ENCODE results near the gene HTR4. TPM values are rescaled to one million over a fixed set of nuclear protein-coding genes. Genes with fewer than 3 reads are reported as not detected.

Gene HTR4
- total and polyA plus RNA-seq, 2 donors (not counting 1 experiment from before 2014, with no cell fraction given), result not detected

GRCh38 chr5:148569948-148570347, 84.4 kb downstream of the HTR4 start:
- Histone ChIP-seq H3K79me2 (ENCODE audit: control insufficient read depth, insufficient read depth, low read length) (no peaks in the 10 kb centered on the region), H3K4me1 (ENCODE audit: control insufficient read depth, extremely low read depth, insufficient read depth, low read length) (no peaks in the 10 kb centered on the region), H3K9me3 (ENCODE audit: control insufficient read depth, insufficient read depth, low read depth, low read length) (no peaks in the 10 kb centered on the region), H4K20me1 (ENCODE audit: control insufficient read depth, extremely low read depth, insufficient read depth, low read length) (no peaks in the 10 kb centered on the region), H3K36me3 (ENCODE audit: control insufficient read depth, insufficient read depth, low read length) (no peaks in the 10 kb centered on the region), H3K27me3 (ENCODE audit: control insufficient read depth, insufficient read depth, low read length) (no peaks in the 10 kb centered on the region), H2AFZ (ENCODE audit: low read length) (no peak overlapping the region), H3K9ac (ENCODE audit: insufficient read depth, low read length) (no peak overlapping the region), H3K4me2 (ENCODE audit: extremely low read depth, insufficient read depth, low read length) (no peak overlapping the region), H3K27ac (ENCODE audit: insufficient read depth, low read length) (no peak overlapping the region), H3K4me3 (replicated peaks in 1 of 4; ENCODE audit: control extremely low read depth in 1 of 4, insufficient read depth in 1 of 4, low read depth in 3 of 4, low read length in 4 of 4) (no peak overlapping the region)
- TF ChIP-seq EZH2 (IDR thresholded peaks at IDR 0.05; ENCODE audit: low read length, missing control alignments) (no peak), CTCF (conservative IDR thresholded peaks at IDR 0.05 in 1 of 2, IDR thresholded peaks at IDR 0.05 in 1 of 2; ENCODE audit: low read depth in 1 of 2, low read length in 2 of 2) (no peak)
- DNase-seq (ENCODE audit: low read depth in 2 of 2), result no peak

GRCh38 chr5:148565148-148565547, 89.2 kb downstream of the HTR4 start:
- Histone ChIP-seq H3K9ac (ENCODE audit: insufficient read depth, low read length) (no peak overlapping the region), H3K9me3 (ENCODE audit: control insufficient read depth, insufficient read depth, low read depth, low read length) (no peaks in the 10 kb centered on the region), H4K20me1 (ENCODE audit: control insufficient read depth, extremely low read depth, insufficient read depth, low read length) (no peaks in the 10 kb centered on the region), H3K27me3 (ENCODE audit: control insufficient read depth, insufficient read depth, low read length) (no peaks in the 10 kb centered on the region), H3K27ac (ENCODE audit: insufficient read depth, low read length) (no peak overlapping the region), H2AFZ (ENCODE audit: low read length) (no peak overlapping the region), H3K4me1 (ENCODE audit: control insufficient read depth, extremely low read depth, insufficient read depth, low read length) (no peaks in the 10 kb centered on the region), H3K79me2 (ENCODE audit: control insufficient read depth, insufficient read depth, low read length) (no peaks in the 10 kb centered on the region), H3K4me2 (ENCODE audit: extremely low read depth, insufficient read depth, low read length) (no peak overlapping the region), H3K4me3 (replicated peaks in 1 of 4; ENCODE audit: control extremely low read depth in 1 of 4, insufficient read depth in 1 of 4, low read depth in 3 of 4, low read length in 4 of 4) (no peak overlapping the region), H3K36me3 (ENCODE audit: control insufficient read depth, insufficient read depth, low read length) (no peaks in the 10 kb centered on the region)
- TF ChIP-seq EZH2 (IDR thresholded peaks at IDR 0.05; ENCODE audit: low read length, missing control alignments) (no peak), CTCF (conservative IDR thresholded peaks at IDR 0.05 in 1 of 2, IDR thresholded peaks at IDR 0.05 in 1 of 2; ENCODE audit: low read depth in 1 of 2, low read length in 2 of 2) (no peak)
- no peak for DNase-seq (ENCODE audit: low read depth in 2 of 2)

- Histone ChIP-seq H3K4me1 (ENCODE audit: control insufficient read depth, extremely low read depth, insufficient read depth, low read length) (no peaks in the 10 kb centered on the region), H3K27ac (ENCODE audit: insufficient read depth, low read length) (no peak overlapping the region), H3K4me3 (replicated peaks in 1 of 4; ENCODE audit: control extremely low read depth in 1 of 4, insufficient read depth in 1 of 4, low read depth in 3 of 4, low read length in 4 of 4) (no peak overlapping the region), H3K36me3 (ENCODE audit: control insufficient read depth, insufficient read depth, low read length) (no peaks in the 10 kb centered on the region), H4K20me1 (ENCODE audit: control insufficient read depth, extremely low read depth, insufficient read depth, low read length) (no peaks in the 10 kb centered on the region), H3K9me3 (ENCODE audit: control insufficient read depth, insufficient read depth, low read depth, low read length) (no peaks in the 10 kb centered on the region), H3K79me2 (ENCODE audit: control insufficient read depth, insufficient read depth, low read length) (no peaks in the 10 kb centered on the region), H3K4me2 (ENCODE audit: extremely low read depth, insufficient read depth, low read length) (no peak overlapping the region), H2AFZ (ENCODE audit: low read length) (no peak overlapping the region), H3K27me3 (ENCODE audit: control insufficient read depth, insufficient read depth, low read length) (no peaks in the 10 kb centered on the region), H3K9ac (ENCODE audit: insufficient read depth, low read length) (no peak overlapping the region)
- TF ChIP-seq EZH2 (IDR thresholded peaks at IDR 0.05; ENCODE audit: low read length, missing control alignments) (no peak), CTCF (conservative IDR thresholded peaks at IDR 0.05 in 1 of 2, IDR thresholded peaks at IDR 0.05 in 1 of 2; ENCODE audit: low read depth in 1 of 2, low read length in 2 of 2) (no peak)
- DNase-seq (ENCODE audit: low read depth in 2 of 2), result no peak
Measured at GRCh38 chr5:148563021-148563420, 91.3 kb downstream of the HTR4 start.
